ENCODE data around the gene PHF14.

- TF ChIP-seq CTCF (IDR thresholded peaks at IDR 0.05) (no peak), POLR2A (IDR thresholded peaks at IDR 0.05) (no peak)
These were observed 106.2 kb downstream of the PHF14 start for GRCh38 chr7:11079907-11080306.
